Smooth muscle cell (in vitro differentiated cells): Measurements from ENCODE around the gene PFDN2. TPM values are rescaled to one million over a fixed set of nuclear protein-coding genes. Genes with fewer than 3 reads are reported as not detected.

ENCODE experiments used
- DNase-seq: peaks from one replicate; lab custom pipeline; 2025; ENCODE audit not compliant: unreplicated experiment; lab: John Stamatoyannopoulos, UW
- H2AFZ ChIP-seq: fragments of 200-600 bp; sonication (generic); 2 replicates; pipeline ENCODE4 v1.6.0; 2016; ENCODE audit warnings: antibody characterized with exemption, low read depth, mild to moderate bottlenecking
- H3F3A ChIP-seq: fragments of 200-600 bp; sonication (generic); 2 replicates; pipeline ENCODE4 v1.6.0; 2017; ENCODE audit warnings: antibody characterized with exemption, low read depth
- H3K27ac ChIP-seq: fragments of 200-600 bp; sonication (generic); 2 replicates; pipeline ENCODE4 v1.5.1; 2016; ENCODE audit warnings: low read depth, mild to moderate bottlenecking
- H3K27me3 ChIP-seq: fragments of 200-600 bp; sonication (generic); 2 replicates; pipeline ENCODE4 v1.6.1; 2016; ENCODE audit warnings: low read depth, mild to moderate bottlenecking
- H3K36me3 ChIP-seq: fragments of 200-600 bp; sonication (generic); 2 replicates; pipeline ENCODE4 v1.5.1; 2016; ENCODE audit warnings: low read depth
- H3K4me1 ChIP-seq: fragments of 200-600 bp; sonication (generic); 2 replicates; pipeline ENCODE4 v1.5.1; 2016; ENCODE audit warnings: low read depth
- H3K4me2 ChIP-seq: fragments of 200-600 bp; sonication (generic); 2 replicates; pipeline ENCODE4 v1.6.0; 2016; ENCODE audit warnings: mild to moderate bottlenecking
- H3K4me3 ChIP-seq: fragments of 200-600 bp; sonication (generic); 2 replicates; pipeline ENCODE4 v1.5.1; 2016; ENCODE audit warnings: mild to moderate bottlenecking
- H3K79me2 ChIP-seq: fragments of 200-600 bp; sonication (generic); 2 replicates; pipeline ENCODE4 v1.6.0; 2016; ENCODE audit warnings: low read depth, mild to moderate bottlenecking
- H3K9ac ChIP-seq: fragments of 200-600 bp; sonication (generic); 2 replicates; pipeline ENCODE4 v1.6.0; 2016; ENCODE audit warnings: low read depth
- H3K9me3 ChIP-seq: fragments of 200-600 bp; sonication (generic); replicated peaks from 2 replicates; pipeline ENCODE4 v1.5.1; 2016; ENCODE audit warnings: low read depth
- H4K20me1 ChIP-seq: fragments of 200-600 bp; sonication (generic); 2 replicates; pipeline ENCODE4 v1.6.0; 2016; ENCODE audit warnings: low read depth
- CTCF ChIP-seq: fragments of 200-600 bp; sonication (generic); IDR thresholded peaks from 2 replicates; pipeline ENCODE4 v1.5.1; 2017; ENCODE audit warnings: borderline replicate concordance, mild to moderate bottlenecking, antibody characterized with exemption; ENCODE audit not compliant: insufficient read depth, poor library complexity, severe bottlenecking
- WGBS: methylation state at CpG from one replicate; pipeline ENCODE4 v1.1.7; 2016; ENCODE audit warnings: low lambda C conversion rate; 5-methylcytosine and 5-hydroxymethylcytosine counted together
- polyA plus RNA-seq: library from polyadenylated mRNA; unstranded; fragments of >200 nt; fragmentation: Nextera tagmentation; extraction: Ambion mirVana; gene quantifications from 2 replicates; pipeline ENCODE4 v1.2.1, GENCODE V29; 2016
- total RNA-seq: library from RNA; depleted of rRNA; stranded (reverse); fragments of >200 nt; gene quantifications from 2 replicates; pipeline ENCODE4 v1.2.3, GENCODE V29; 2014

PFDN2 gene
- total and polyA plus RNA-seq, 2 experiments from 2014 or later: 82.0 to 139 TPM

- H3K27ac ChIP-seq: no peak overlapping the region
- H4K20me1 ChIP-seq: no peaks in the 10 kb centered on the region
- H3K27me3 ChIP-seq: peaks cover 6% of the 10 kb centered on the region
- DNase-seq: no peak
- TF ChIP-seq CTCF: no peak
- H3F3A ChIP-seq: no peaks in the 10 kb centered on the region
- H3K4me2 ChIP-seq: no peak overlapping the region
- no peak overlapping the region for H3K4me3 ChIP-seq
- H3K9me3 ChIP-seq: no peaks in the 10 kb centered on the region
- H2AFZ ChIP-seq: no peak overlapping the region
- no peak overlapping the region for H3K9ac ChIP-seq
- H3K79me2 ChIP-seq: no peaks in the 10 kb centered on the region
- WGBS: 97% methylated on average over 4 of the region's 4 CpGs
- no peaks in the 10 kb centered on the region for H3K4me1 ChIP-seq
- H3K36me3 ChIP-seq: no peaks in the 10 kb centered on the region
Measured at GRCh38 chr1:161061419-161061818, 56.4 kb downstream of the PFDN2 start.

GRCh38 chr1:161059293-161059692 lies 58.5 kb downstream of the PFDN2 start:
- no peak for DNase-seq
- Histone ChIP-seq H3K36me3 (no peaks in the 10 kb centered on the region), H4K20me1 (no peaks in the 10 kb centered on the region), H3K27me3 (peaks cover 6% of the 10 kb centered on the region), H3K4me3 (no peak overlapping the region), H3K9me3 (no peaks in the 10 kb centered on the region), H3K27ac (no peak overlapping the region), H3K4me1 (no peaks in the 10 kb centered on the region), H3K79me2 (no peaks in the 10 kb centered on the region), H2AFZ (no peak overlapping the region), H3K4me2 (no peak overlapping the region), H3F3A (no peaks in the 10 kb centered on the region), H3K9ac (no peak overlapping the region)
- no peak for TF ChIP-seq CTCF
- 85% methylated on average over 6 of the region's 6 CpGs for WGBS

- Histone ChIP-seq H2AFZ (no peak overlapping the region), H3K9ac (no peak overlapping the region), H3K36me3 (no peaks in the 10 kb centered on the region), H3K9me3 (no peaks in the 10 kb centered on the region), H4K20me1 (no peaks in the 10 kb centered on the region), H3K27me3 (no peaks in the 10 kb centered on the region), H3K79me2 (no peaks in the 10 kb centered on the region), H3K27ac (no peak overlapping the region), H3K4me3 (no peak overlapping the region), H3K4me2 (no peak overlapping the region), H3K4me1 (no peaks in the 10 kb centered on the region), H3F3A (no peaks in the 10 kb centered on the region)
- DNase-seq: no peak
- WGBS: 91% methylated on average over 7 of the region's 7 CpGs
- TF ChIP-seq CTCF: no peak
Measured at GRCh38 chr1:161054805-161055204, 63.0 kb downstream of the PFDN2 start.

- H3K4me3 ChIP-seq: no peak overlapping the region
- H3K4me1 ChIP-seq: no peaks in the 10 kb centered on the region
- no peaks in the 10 kb centered on the region for H3K36me3 ChIP-seq
- no peak overlapping the region for H2AFZ ChIP-seq
- TF ChIP-seq CTCF: no peak
- no peak overlapping the region for H3K4me2 ChIP-seq
- no peak for DNase-seq
- WGBS: 87% methylated on average over 4 of the region's 4 CpGs
- H3K27ac ChIP-seq: no peak overlapping the region
- no peaks in the 10 kb centered on the region for H3K27me3 ChIP-seq
- H4K20me1 ChIP-seq: no peaks in the 10 kb centered on the region
- no peaks in the 10 kb centered on the region for H3K79me2 ChIP-seq
- no peaks in the 10 kb centered on the region for H3F3A ChIP-seq
- H3K9me3 ChIP-seq: no peaks in the 10 kb centered on the region
- H3K9ac ChIP-seq: no peak overlapping the region
Measured at GRCh38 chr1:161054232-161054631, 63.6 kb downstream of the PFDN2 start.
